NCI-H526 (cell line): ENCODE data around the gene PRIM1.
"Not testable (repeated sequence)": the region's sequence is repeated elsewhere in the genome, so short reads cannot be mapped to it uniquely, and the experiment has no call there.

Experiments used
- DNase-seq, 2 experiments: peaks; one replicate each; lab custom pipeline; 2025; lab: John Stamatoyannopoulos, UW

PRIM1 gene

GRCh38 chr12:56751712-56752598 is at the start of gene PRIM1:
TSS of gene PRIM1 (minus strand) at chr12:56752323. CDS start at chr12:56752298, 25 bp downstream.
- DNase-seq, result peak; percentile 71 to 94

DNA sequence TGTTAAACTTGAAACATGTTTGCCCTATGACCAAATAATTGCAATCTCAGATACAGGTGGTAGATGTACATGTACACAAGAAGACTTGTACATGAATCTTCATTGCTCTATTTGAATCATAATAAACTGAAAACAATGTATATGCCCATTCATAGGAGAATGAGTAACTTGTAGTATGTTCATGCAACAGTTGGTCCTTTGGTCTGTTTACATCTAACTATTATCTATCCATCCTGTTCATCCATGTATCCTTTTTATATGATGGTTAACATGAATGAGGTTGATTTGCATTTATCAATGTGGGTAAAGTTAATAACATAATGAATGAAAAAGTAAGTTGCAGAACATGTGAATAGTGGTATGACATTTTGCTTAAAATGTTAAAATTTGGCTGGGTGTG is 48.1 kb upstream of the PRIM1 start:
- DNase-seq, result no peak

DNA sequence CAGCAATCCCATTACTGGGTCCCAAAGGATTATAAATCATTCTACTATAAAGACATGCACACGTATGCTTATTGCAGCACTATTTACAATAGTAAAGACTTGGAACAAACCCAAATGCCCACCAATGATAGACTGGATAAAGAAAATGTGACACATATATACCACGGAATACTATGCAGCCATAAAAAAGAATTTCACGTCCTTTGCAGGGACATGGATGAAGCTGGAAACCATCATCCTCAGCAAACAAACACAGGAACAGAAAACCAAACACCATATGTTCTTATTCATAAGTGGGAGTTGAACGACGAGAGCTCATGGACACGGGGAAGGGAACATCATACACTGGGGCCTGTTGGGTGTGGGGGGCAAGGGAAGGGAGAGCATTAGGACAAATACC is 47.2 kb upstream of the PRIM1 start:
- DNase-seq, result not testable (repeated sequence)

GRCh38 chr12:56795791-56796190 is 43.7 kb upstream of the PRIM1 start:
- DNase-seq, result not testable (repeated sequence)

- not testable (repeated sequence) for DNase-seq
Measured at GRCh38 chr12:56795046-56795562, 43.0 kb upstream of the PRIM1 start.

DNA sequence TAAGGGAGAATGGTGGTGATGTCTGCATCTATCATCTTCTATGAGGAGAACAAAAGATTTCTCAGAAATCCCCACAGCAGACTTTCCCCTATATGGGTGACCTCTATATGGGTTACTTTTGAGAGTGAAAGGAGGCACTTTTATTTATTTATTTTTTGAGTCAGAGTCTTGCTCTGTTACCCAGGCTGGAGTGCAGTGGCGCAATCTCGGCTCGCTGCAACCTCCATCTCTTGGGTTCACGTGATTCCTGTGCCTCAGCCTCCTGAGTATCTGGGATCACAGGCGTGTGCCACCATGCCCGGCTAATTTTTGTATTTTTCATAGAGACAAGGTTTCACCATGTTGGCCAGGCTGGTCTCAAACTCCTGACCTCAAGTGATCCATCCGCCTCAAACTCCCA is 41.0 kb upstream of the PRIM1 start:
- DNase-seq, result not testable (repeated sequence)

- no peak for DNase-seq
Measured at GRCh38 chr12:56792678-56793077, 40.6 kb upstream of the PRIM1 start.

- not testable (repeated sequence) for DNase-seq
Measured at GRCh38 chr12:56789429-56789828, 37.3 kb upstream of the PRIM1 start.

DNA sequence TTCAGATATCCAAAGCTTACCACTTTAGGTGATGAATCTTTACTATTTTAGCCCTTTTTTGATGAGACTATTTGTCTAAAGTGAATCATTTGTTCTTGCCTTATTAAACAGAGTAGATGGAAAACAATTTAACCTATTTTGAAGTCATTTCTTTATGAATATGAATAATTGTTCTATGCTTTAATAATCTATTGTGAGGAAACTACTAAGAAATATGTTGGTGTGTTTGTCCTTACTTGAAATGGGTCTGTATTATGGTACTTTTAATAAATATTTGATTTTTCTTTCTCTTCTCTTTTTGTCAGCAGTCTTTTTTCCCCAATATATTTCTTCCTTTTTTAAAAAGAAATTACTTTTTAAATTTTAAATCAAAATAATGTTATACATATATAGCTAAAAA is 35.4 kb upstream of the PRIM1 start:
- DNase-seq, result no peak

DNA sequence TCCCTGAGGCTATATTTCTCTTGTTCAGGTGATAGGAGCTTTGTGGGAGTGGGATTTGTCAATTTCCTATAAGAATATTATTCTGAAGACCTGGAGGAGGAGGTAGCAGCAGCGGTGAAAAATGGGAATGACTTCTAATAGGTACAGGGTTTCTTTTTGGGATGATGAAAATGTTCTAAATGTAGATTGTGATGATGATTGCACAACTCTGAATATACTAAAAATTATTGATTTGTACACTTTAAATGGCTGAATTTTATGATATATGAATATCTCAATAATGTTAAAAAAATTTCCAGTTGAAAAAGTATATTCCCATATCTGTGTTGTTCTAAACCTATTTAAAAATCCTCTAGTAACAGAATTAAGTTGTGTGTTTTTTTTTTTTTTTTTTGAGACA is 33.8 kb upstream of the PRIM1 start:
- DNase-seq, result no peak

DNA sequence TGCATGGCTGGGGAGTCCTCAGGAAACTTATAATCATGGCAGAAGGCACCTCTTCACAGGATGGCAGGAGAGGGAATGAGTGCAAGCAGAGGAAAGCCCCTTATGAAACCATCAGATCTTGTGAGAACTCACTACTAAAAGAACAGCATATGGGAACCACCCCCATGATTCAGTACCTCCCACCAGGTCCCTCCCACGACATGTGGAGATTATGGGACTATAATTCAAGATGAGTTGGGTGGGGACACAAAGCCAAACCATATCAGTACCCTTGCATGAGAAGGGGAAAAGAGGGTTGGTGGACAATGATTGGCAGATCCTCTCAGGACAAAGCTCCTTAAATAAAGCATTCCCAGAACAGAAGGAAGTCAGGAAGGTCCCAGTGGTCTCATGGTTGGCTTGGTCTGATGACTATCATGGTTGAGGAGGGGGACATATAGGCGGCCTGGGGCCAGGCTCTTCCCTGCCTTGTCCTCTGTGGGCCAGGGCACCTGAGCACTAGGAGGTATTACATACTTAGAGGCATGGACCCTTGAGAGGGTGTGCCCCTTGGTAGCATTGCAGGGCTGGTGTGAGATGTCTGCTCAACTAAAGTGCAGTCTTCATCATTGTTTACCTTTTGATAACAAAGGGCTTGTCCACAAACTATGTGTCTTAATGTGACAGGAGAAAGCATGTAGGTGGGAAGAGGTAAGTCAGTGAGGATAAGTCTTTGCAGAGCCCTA is 33.2 kb upstream of the PRIM1 start:
- no peak for DNase-seq

GRCh38 chr12:56781726-56782125 is 29.6 kb upstream of the PRIM1 start:
- no peak for DNase-seq

GRCh38 chr12:56778756-56779155 is 26.6 kb upstream of the PRIM1 start:
- DNase-seq, result no peak

- no peak for DNase-seq
Measured at GRCh38 chr12:56776654-56777053, 24.5 kb upstream of the PRIM1 start.

- DNase-seq, result no peak
Measured at GRCh38 chr12:56775638-56776037, 23.5 kb upstream of the PRIM1 start.

DNA sequence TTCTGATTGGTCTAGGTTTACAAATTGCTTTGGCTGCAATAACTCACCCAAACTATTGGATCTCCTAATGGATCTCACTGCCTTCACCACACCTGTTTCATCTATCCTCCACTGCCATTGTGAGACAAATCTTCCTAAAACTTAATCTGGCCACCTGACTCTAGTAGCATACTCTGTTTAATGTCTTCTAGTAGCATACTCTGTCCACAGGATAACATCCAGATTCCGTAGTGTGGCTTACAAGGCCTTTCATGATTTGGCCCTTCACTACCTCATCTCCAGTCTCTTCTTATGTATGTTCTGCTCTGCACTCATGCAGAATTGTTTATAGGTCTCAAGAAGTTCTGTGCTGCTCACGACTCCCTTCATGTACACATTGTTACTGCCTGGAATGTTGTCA is 21.0 kb upstream of the PRIM1 start:
- DNase-seq, result no peak

- DNase-seq, result no peak
Measured at GRCh38 chr12:56772625-56773024, 20.5 kb upstream of the PRIM1 start.

GRCh38 chr12:56769868-56770267 is 17.7 kb upstream of the PRIM1 start:
- DNase-seq, result no peak

GRCh38 chr12:56768424-56768823 is 16.3 kb upstream of the PRIM1 start:
- DNase-seq, result no peak

DNA sequence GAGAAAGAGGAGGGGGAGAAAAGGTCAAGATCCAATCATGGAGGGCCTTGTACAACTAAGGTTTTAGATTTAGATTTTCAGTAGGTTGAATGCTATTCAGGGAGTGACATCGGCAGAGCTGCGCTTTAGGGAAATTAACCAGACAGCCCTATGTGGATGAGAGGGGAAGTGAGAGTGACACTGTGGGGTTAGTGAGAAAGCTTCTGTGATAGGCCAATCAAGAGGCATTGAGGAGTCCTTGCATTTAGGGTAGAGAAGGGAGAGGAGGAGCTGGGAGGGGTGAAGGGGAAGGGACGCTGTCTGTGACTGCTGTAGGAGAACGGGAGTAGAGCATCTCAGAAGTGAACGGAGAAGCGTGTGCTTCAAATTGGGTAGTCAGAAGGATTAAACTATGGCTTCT is 14.4 kb upstream of the PRIM1 start:
- DNase-seq, result no peak

- no peak for DNase-seq
Measured at GRCh38 chr12:56763753-56764657, 11.9 kb upstream of the PRIM1 start.

- DNase-seq, result peak in 1 of 2 experiments; percentile 10
Measured at GRCh38 chr12:56761812-56762211, 9.7 kb upstream of the PRIM1 start.
